Smooth muscle cell of bladder (primary cell): ENCODE results near the gene RBMXL2. TPM values are rescaled to one million over a fixed set of nuclear protein-coding genes. Genes with fewer than 3 reads are reported as not detected.

Experiments used
- total RNA-seq: library from RNA; depleted of rRNA; stranded (reverse); fragments of >200 nt; gene quantifications from 2 replicates; pipeline ENCODE4 v1.2.3, GENCODE V29; 2014

RBMXL2 gene
- not detected in 2 replicates for total RNA-seq

GRCh38 chr11:7088921-7089320, at the start of gene RBMXL2:
TSS of gene RBMXL2 (plus strand) at chr11:7088998. CDS start at chr11:7089121, 123 bp downstream.

Other genes with a start within 250 kb of the RBMXL2 start
- not detected in 2 replicates for gene OR10A5, start 243.3 kb upstream of the RBMXL2 start, total RNA-seq
- not detected in 2 replicates for gene OR10A2, start 225.9 kb upstream of the RBMXL2 start, total RNA-seq
- gene OR10A4, start 212.4 kb upstream of the RBMXL2 start, total RNA-seq = not detected in 2 replicates
- gene OR2D2, start 196.5 kb upstream of the RBMXL2 start, total RNA-seq = 0.14 and 0.18 TPM in 2 replicates
- gene OR2D3, start 168.0 kb upstream of the RBMXL2 start, total RNA-seq = not detected in 2 replicates
- gene ZNF215, start 162.6 kb upstream of the RBMXL2 start, total RNA-seq = 3.1 and 4.3 TPM in 2 replicates
- 6.7 and 6.8 TPM in 2 replicates for gene ZNF214, start 68.7 kb upstream of the RBMXL2 start, total RNA-seq
- gene NLRP14, start 68.5 kb upstream of the RBMXL2 start, total RNA-seq = 0.09 and 0.14 TPM in 2 replicates
- not detected in 2 replicates for gene SYT9, start 162.9 kb downstream of the RBMXL2 start, total RNA-seq